Progenitor cell of endocrine pancreas (in vitro differentiated cells): ENCODE results near the gene PRPF31. TPM values are rescaled to one million over a fixed set of nuclear protein-coding genes. Genes with fewer than 3 reads are reported as not detected.
A peak's percentile ranks its signal among the peaks of the same experiment; 100 is the strongest.
"Not testable (repeated sequence)": the region's sequence is repeated elsewhere in the genome, so short reads cannot be mapped to it uniquely, and the experiment has no call there.

Experiments used
- DNase-seq: peaks from one replicate; pipeline ENCODE4 v3.0.0; 2021; ENCODE audit warnings: low spot score; ENCODE audit not compliant: unreplicated experiment
- H3K27ac Mint-ChIP-seq: 2 replicates; pipeline ENCODE4 v1.8.0; 2021; ENCODE audit warnings: mild to moderate bottlenecking, moderate library complexity, mixed read lengths
- H3K27me3 Mint-ChIP-seq: 2 replicates; pipeline ENCODE4 v1.8.0; 2021; ENCODE audit warnings: mixed read lengths
- H3K36me3 Mint-ChIP-seq: 2 replicates; pipeline ENCODE4 v1.8.0; 2022; ENCODE audit warnings: mixed read lengths; ENCODE audit not compliant: insufficient read depth
- H3K4me1 Mint-ChIP-seq: 2 replicates; pipeline ENCODE4 v1.8.0; 2021; ENCODE audit warnings: low read depth, mixed read lengths
- H3K4me3 Mint-ChIP-seq: 2 replicates; pipeline ENCODE4 v1.8.0; 2021; ENCODE audit warnings: low read depth, mild to moderate bottlenecking, moderate library complexity, mixed read lengths
- H3K9me3 Mint-ChIP-seq: 2 replicates; pipeline ENCODE4 v1.8.0; 2021; ENCODE audit warnings: low read depth, mixed read lengths
- total RNA-seq: library from RNA; stranded (reverse); gene quantifications from 2 replicates; pipeline ENCODE4 v1.2.1, GENCODE V29; 2021
- TF ChIP-seq, protein P1 (sequence below): fragments of 200-600 bp; sonication (generic); IDR thresholded peaks from one replicate; pipeline ENCODE4 v1.5.0; 2021; ENCODE audit warnings: antibody characterized with exemption, mild to moderate bottlenecking; ENCODE audit not compliant: unreplicated experiment

The PRPF31 gene
- total RNA-seq, 1 donor from 2014 or later = 71.3 TPM

DNA sequence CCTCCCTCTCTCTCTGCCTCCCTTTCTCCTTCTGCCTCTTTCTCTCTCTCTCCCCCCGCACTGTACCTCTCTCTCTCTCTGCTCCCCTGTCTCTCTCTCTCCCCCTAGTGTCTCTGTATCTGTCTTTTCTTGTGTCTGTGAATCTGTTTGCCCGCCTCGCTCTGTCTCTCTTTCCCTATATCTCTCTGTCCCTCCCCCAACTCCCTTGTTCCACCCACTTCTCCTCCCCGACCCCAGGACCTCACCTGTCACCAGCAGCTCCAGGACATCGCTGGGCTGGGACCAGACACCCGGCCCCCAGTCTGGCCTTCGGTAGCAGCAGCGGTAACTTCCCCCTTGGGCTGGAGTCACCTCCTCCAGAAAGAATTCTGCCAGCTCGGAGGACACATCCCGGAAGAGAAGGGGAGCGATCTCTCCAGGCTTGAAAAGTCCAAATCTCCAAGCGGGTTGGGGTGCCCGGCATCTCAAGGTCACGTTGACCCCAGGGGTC lies 18.9 kb upstream of the PRPF31 start:
- peaks cover 3% of the 10 kb centered on the region for H3K9me3 Mint-ChIP-seq
- TF ChIP-seq, protein P1, sequence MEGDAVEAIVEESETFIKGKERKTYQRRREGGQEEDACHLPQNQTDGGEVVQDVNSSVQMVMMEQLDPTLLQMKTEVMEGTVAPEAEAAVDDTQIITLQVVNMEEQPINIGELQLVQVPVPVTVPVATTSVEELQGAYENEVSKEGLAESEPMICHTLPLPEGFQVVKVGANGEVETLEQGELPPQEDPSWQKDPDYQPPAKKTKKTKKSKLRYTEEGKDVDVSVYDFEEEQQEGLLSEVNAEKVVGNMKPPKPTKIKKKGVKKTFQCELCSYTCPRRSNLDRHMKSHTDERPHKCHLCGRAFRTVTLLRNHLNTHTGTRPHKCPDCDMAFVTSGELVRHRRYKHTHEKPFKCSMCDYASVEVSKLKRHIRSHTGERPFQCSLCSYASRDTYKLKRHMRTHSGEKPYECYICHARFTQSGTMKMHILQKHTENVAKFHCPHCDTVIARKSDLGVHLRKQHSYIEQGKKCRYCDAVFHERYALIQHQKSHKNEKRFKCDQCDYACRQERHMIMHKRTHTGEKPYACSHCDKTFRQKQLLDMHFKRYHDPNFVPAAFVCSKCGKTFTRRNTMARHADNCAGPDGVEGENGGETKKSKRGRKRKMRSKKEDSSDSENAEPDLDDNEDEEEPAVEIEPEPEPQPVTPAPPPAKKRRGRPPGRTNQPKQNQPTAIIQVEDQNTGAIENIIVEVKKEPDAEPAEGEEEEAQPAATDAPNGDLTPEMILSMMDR = no peak
- DNase-seq = no peak
- no peak overlapping the region for H3K4me3 Mint-ChIP-seq
- H3K36me3 Mint-ChIP-seq = no peaks in the 10 kb centered on the region
- no peaks in the 10 kb centered on the region for H3K4me1 Mint-ChIP-seq
- H3K27me3 Mint-ChIP-seq = peaks cover 43% of the 10 kb centered on the region
- H3K27ac Mint-ChIP-seq = no peak overlapping the region

DNA sequence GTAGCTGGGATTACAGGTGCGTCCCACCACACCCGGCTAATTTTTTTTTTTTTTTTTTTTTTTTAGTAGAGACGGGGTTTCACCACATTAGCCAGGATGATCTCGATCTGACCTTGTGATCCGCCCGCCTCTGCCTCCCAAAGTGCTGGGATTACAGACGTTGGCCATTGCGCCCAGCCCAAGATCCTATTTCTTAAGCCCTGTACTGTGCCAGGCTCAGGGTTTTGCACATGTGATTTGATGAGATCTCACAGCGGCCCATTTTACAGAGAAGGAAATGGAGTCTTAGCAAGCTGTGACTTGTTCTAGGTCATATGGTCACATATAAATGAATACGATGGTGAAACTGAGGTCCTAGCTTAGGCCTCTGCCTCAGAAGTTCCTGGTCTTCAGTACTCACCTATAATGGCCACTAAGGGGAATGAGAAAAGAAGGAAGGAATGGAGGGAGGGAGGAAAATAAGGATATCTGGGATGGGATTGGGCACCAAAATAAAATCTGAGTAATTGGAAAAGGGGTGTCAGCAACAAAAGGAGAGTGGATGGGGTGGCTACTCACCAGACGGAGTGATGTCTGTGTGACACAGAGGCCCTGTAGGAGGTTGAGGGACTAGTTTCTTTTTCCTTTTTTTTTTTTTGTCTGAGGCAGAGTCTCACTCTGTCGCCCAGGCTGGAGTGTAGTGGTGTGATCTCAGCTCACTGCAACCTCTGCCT lies 16.2 kb upstream of the PRPF31 start:
- Mint-ChIP-seq H3K27me3 (peaks cover 30% of the 10 kb centered on the region), H3K27ac (no peak overlapping the region), H3K36me3 (no peaks in the 10 kb centered on the region), H3K4me1 (peaks cover 3% of the 10 kb centered on the region), H3K4me3 (no peak overlapping the region), H3K9me3 (no peaks in the 10 kb centered on the region)
- TF ChIP-seq, protein P1 = no peak
- DNase-seq = no peak

DNA sequence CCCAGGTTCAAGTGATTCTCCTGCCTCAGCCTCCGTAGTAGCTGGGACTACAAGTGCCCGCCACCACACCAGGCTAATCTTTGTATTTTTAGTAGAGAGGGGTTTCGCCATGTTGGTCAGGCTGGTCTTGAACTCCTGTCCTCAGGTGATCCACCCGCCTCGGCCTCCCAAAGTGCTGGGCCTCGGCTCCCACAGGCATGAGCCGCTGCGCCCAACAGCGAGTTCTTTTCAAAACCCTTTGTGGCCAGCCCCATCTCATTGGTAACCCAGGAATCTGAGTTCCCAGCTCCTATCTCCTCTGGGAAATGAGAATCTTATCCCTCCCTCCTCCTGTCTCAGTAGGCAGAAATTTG lies 15.7 kb upstream of the PRPF31 start:
- H3K4me1 Mint-ChIP-seq, H3K27ac Mint-ChIP-seq, H3K4me3 Mint-ChIP-seq, H3K9me3 Mint-ChIP-seq, DNase-seq, H3K36me3 Mint-ChIP-seq: not testable (repeated sequence)
- H3K27me3 Mint-ChIP-seq = peaks cover 25% of the 10 kb centered on the region

DNA sequence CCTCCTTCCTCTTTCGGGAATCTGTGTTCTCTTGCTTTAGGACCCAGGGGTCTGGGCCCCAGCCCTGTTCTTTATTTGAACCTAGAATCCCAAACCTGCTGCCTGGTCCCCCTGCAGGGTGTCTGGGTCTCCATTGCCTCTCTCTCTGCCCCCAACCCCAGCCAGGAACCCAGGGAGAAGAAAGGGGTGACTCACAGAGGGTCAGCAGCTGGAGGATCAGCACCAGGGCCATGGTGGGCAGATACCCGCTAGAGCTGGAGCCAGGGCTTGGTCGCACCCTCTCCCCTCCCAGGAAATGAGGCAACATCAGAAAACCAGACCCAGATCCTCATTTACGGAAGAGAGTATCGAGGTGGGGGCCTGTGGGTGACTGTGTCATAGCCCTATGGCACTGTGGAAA lies 15.0 kb upstream of the PRPF31 start, which contains the start of gene OSCAR:
Gene OSCAR (minus strand): TSS at position 243 of the 400 bp plus-strand sequence. CDS start 11 bp downstream, at position 232.
- Mint-ChIP-seq H3K4me3 (peak within 1 kb of the TSS; percentile 56), H3K27ac (no peak within 1 kb of the TSS), H3K27me3 (peaks cover 22% of the 10 kb centered on the region), H3K4me1 (peaks cover 3% of the 10 kb centered on the region), H3K9me3 (no peaks in the 10 kb centered on the region), H3K36me3 (peaks cover 2% of the 10 kb centered on the region)
- DNase-seq = no peak
- TF ChIP-seq, protein P1 = no peak

DNA sequence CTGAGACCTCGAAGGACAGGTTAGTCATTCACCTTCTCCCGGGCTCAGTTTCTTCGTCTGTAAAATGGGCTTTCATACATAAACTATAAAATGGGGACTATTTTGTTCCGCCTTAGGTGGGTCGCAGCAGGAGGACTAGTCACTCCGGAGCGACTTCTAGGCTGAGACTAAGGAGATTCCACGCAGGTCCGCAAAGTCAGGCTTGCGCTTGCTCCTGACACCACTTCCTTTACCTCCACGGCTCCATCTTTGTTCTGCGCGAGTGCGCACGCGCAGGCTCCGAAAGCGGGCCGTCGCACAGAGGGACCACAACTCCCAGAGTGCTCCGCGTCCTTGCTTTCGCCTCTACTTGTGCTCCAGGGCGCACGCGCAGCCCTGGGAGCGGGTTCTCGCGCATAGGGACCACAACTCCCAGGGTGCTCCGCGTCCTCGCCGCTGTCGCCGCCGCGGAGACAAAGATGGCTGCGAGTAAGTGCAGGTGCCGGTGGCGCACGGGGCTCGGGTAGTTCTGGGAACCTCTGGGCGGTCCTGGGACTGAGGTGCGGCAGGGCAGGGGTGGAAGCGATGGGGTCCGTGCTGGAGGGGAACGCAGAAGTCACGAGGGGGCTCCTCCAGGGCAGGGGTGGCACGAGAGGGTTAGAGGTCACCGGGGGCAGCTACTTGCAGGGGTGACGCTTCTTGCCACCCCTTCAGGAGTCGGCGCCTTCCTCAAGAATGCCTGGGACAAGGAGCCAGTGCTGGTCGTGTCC lies 13.0 kb upstream of the PRPF31 start, which contains the start of gene NDUFA3:
Gene NDUFA3 (plus strand): TSS at position 435 of the 749 bp plus-strand sequence. CDS start 24 bp downstream, at position 459.
- H3K9me3 Mint-ChIP-seq = no peaks in the 10 kb centered on the region
- H3K4me1 Mint-ChIP-seq = peaks cover 3% of the 10 kb centered on the region
- H3K36me3 Mint-ChIP-seq = peaks cover 8% of the 10 kb centered on the region
- peaks cover 10% of the 10 kb centered on the region for H3K27me3 Mint-ChIP-seq
- H3K27ac Mint-ChIP-seq = peak within 1 kb of the TSS; percentile 95
- H3K4me3 Mint-ChIP-seq = peak within 1 kb of the TSS; percentile 97
- TF ChIP-seq, protein P1 = no peak
- peak; percentile 92 for DNase-seq
